Breast epithelium (tissue), 3 donors: ENCODE results near the gene TMEM178B.

Experiments
- CTCF ChIP-seq, 3 donors: fragments of 450-650 bp; IDR thresholded peaks; one replicate each; pipeline ENCODE4 v1.5.1; 2016 to 2017; ENCODE audit warnings: antibody characterized with exemption in 3 of 3, mild to moderate bottlenecking in 3 of 3, moderate library complexity in 3 of 3
- POLR2A ChIP-seq: fragments of 450-650 bp; IDR thresholded peaks from one replicate; pipeline ENCODE4 v1.6.1; 2016; ENCODE audit warnings: antibody characterized with exemption, mild to moderate bottlenecking, moderate library complexity

DNA sequence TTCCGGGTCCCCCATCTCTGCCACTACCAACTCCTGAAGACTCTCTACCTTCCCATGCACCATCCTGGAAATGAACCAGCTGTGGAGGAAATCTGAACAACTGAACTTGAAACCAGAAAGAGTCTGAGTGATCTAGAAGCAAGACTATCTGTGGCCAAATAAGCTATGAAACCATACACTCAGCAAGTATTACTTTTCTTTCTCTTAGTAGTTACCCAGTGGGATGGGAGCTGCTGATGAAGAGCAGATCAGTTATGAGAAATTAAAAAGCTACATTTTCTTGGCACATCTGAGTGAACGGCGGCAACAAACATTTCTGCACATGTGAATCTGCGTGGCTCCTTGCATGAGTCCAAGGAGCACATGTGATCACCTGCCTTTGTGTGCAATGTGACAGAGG is 445.8 kb downstream of the TMEM178B start:
- TF ChIP-seq CTCF (IDR thresholded peaks at IDR 0.05): no peak
- no peak for TF ChIP-seq POLR2A
